ENCODE results near the gene SIPA1L3.

GRCh38 chr19:38135150-38135998, 228.4 kb downstream of the SIPA1L3 start:
- TF ChIP-seq, protein P1, sequence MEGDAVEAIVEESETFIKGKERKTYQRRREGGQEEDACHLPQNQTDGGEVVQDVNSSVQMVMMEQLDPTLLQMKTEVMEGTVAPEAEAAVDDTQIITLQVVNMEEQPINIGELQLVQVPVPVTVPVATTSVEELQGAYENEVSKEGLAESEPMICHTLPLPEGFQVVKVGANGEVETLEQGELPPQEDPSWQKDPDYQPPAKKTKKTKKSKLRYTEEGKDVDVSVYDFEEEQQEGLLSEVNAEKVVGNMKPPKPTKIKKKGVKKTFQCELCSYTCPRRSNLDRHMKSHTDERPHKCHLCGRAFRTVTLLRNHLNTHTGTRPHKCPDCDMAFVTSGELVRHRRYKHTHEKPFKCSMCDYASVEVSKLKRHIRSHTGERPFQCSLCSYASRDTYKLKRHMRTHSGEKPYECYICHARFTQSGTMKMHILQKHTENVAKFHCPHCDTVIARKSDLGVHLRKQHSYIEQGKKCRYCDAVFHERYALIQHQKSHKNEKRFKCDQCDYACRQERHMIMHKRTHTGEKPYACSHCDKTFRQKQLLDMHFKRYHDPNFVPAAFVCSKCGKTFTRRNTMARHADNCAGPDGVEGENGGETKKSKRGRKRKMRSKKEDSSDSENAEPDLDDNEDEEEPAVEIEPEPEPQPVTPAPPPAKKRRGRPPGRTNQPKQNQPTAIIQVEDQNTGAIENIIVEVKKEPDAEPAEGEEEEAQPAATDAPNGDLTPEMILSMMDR (IDR thresholded peaks at IDR 0.05; ENCODE audit: poor library complexity, severe bottlenecking): no peak
- TF ChIP-seq POLR2AphosphoS5 (IDR thresholded peaks at IDR 0.05): no peak
- TF ChIP-seq RAD21 (conservative IDR thresholded peaks at IDR 0.05): no peak
- TF ChIP-seq TAF1 (IDR thresholded peaks at IDR 0.05; ENCODE audit: low read depth): no peak
- no peak for TF ChIP-seq EP300 (conservative IDR thresholded peaks at IDR 0.05; ENCODE audit: poor library complexity, severe bottlenecking)
- TF ChIP-seq MXI1 (conservative IDR thresholded peaks at IDR 0.05; ENCODE audit: poor library complexity, severe bottlenecking): no peak
- no peak for TF ChIP-seq SMC3 (conservative IDR thresholded peaks at IDR 0.05; ENCODE audit: poor library complexity)

Measured in neural cell (in vitro differentiated cells).